Breast epithelium (tissue), 4 donors: ENCODE measurements around the gene SLC22A23. TPM values are rescaled to one million over a fixed set of nuclear protein-coding genes. Genes with fewer than 3 reads are reported as not detected.
A peak's percentile ranks its signal among the peaks of the same experiment; 100 is the strongest.

Experiments
- DNase-seq, 2 donors: peaks; one replicate each; pipeline ENCODE4 v3.0.0-alpha.2; 2019; ENCODE audit warnings: low spot score in 2 of 2
- H3K27ac ChIP-seq, 2 donors: fragments of 200-600 bp; sonication (generic) in 1 of 2; one replicate each; pipeline ENCODE4 v1.5.1; 2016 to 2019; ENCODE audit warnings: mild to moderate bottlenecking in 1 of 2
- H3K27me3 ChIP-seq, 2 donors: fragments of 200-600 bp; sonication (generic) in 1 of 2; one replicate each; pipeline versions ENCODE4 v1.5.1 to v1.6.0; 2017 to 2019; ENCODE audit warnings: control low read depth in 1 of 2, mild to moderate bottlenecking in 1 of 2
- H3K36me3 ChIP-seq: fragments of 200-600 bp; one replicate; pipeline ENCODE4 v1.5.1; 2019
- H3K4me1 ChIP-seq, 2 donors: fragments of 200-600 bp; sonication (generic); one replicate each; pipeline ENCODE4 v1.5.1; 2016 to 2019; ENCODE audit warnings: control low read depth in 1 of 2
- H3K4me3 ChIP-seq, 3 donors: fragments of 200-600 bp; sonication (generic); 1 replicate in 2 of 3; 2 replicates in 1 of 3; pipeline ENCODE4 v1.5.1; 2016 to 2019; ENCODE audit warnings: mild to moderate bottlenecking in 3 of 3, moderate library complexity in 2 of 3
- H3K9me3 ChIP-seq, 2 donors: fragments of 200-600 bp; sonication (generic) in 1 of 2; one replicate each; pipeline ENCODE4 v1.5.1; 2016 to 2019; ENCODE audit warnings: control low read depth in 1 of 2
- POLR2A ChIP-seq: fragments of 450-650 bp; IDR thresholded peaks from one replicate; pipeline ENCODE4 v1.6.1; 2016; ENCODE audit warnings: antibody characterized with exemption, mild to moderate bottlenecking, moderate library complexity
- POLR2AphosphoS5 ChIP-seq, 3 donors: sonication (generic); formaldehyde crosslinking; IDR thresholded peaks; one replicate each; pipeline ENCODE4 v1.6.1; 2017; ENCODE audit warnings: antibody characterized with exemption in 3 of 3
- intact Hi-C: fragments of 100-400 bp; cut with DNase I; formaldehyde crosslinking; loops from one replicate; pipeline ENCODE4 v1.15.1; 2023; ENCODE audit warnings: low total_unique reads
- total RNA-seq, 3 donors: library from RNA; depleted of rRNA; stranded (reverse); fragments of >200 nt; gene quantifications; one replicate each; pipeline ENCODE4 v1.1.0, GENCODE V29; 2016
- TF ChIP-seq, protein P1 (sequence below), 3 donors: fragments of 450-650 bp; IDR thresholded peaks; one replicate each; pipeline ENCODE4 v1.5.1; 2016 to 2017; ENCODE audit warnings: antibody characterized with exemption in 3 of 3, mild to moderate bottlenecking in 3 of 3, moderate library complexity in 3 of 3

SLC22A23 gene
- total RNA-seq, 3 donors from 2014 or later = 10.9 to 26.3 (median 22.9) TPM

DNA sequence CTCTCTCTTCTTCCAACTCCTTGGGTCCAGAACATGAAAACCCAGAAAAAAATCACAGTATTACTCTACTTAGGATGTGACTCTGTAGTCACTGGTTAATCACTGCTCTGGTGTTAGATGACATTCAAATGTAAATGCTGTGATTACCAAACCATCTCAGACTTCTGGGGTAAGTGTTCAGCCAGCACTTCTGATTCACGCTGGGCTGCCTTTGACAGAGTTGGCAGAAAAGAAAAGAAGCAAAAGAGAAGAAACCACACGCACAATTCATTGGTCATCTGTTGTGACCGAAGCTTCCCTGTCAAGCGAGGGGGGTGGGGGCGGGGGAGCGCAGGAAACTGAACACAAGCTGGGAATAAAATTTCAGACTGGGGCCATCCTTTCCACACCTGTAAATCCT, 115.4 kb downstream of the SLC22A23 start:
- H3K9me3 ChIP-seq = no peaks in the 10 kb centered on the region
- H3K4me3 ChIP-seq = no peak overlapping the region
- peaks cover 0 to 6% of the 10 kb centered on the region in 2 donors for H3K4me1 ChIP-seq
- no peak for TF ChIP-seq POLR2AphosphoS5 (IDR thresholded peaks at IDR 0.05)
- TF ChIP-seq, protein P1, sequence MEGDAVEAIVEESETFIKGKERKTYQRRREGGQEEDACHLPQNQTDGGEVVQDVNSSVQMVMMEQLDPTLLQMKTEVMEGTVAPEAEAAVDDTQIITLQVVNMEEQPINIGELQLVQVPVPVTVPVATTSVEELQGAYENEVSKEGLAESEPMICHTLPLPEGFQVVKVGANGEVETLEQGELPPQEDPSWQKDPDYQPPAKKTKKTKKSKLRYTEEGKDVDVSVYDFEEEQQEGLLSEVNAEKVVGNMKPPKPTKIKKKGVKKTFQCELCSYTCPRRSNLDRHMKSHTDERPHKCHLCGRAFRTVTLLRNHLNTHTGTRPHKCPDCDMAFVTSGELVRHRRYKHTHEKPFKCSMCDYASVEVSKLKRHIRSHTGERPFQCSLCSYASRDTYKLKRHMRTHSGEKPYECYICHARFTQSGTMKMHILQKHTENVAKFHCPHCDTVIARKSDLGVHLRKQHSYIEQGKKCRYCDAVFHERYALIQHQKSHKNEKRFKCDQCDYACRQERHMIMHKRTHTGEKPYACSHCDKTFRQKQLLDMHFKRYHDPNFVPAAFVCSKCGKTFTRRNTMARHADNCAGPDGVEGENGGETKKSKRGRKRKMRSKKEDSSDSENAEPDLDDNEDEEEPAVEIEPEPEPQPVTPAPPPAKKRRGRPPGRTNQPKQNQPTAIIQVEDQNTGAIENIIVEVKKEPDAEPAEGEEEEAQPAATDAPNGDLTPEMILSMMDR (IDR thresholded peaks at IDR 0.05) = no peak
- TF ChIP-seq POLR2A = no peak
- no peaks in the 10 kb centered on the region for H3K27me3 ChIP-seq
- no peaks in the 10 kb centered on the region for H3K36me3 ChIP-seq
- DNase-seq = no peak
- intact Hi-C loops = no loop called here
- H3K27ac ChIP-seq = peak overlapping the region; percentile 83 to 85

DNA sequence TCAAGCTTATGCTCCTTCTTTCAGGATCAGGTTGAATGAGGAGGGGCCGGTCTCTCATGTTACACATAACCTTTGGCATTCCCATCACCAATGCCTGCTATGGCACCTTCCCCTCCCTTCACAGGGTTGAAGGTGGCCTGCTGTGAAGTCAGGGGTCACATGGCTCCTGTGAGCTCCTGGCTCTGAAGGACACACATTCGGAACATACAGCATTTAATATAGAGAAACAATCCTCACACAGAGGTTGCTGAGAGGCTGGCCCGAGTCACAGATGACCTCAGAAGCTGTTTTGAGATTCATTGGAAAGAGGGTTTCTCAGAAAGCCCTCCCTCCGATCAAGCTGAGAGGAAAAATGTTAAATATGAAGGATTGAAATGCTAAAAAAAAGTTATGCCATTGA, 116.0 kb downstream of the SLC22A23 start:
- Histone ChIP-seq H3K9me3 (no peaks in the 10 kb centered on the region), H3K4me3 (no peak overlapping the region), H3K27me3 (no peaks in the 10 kb centered on the region), H3K4me1 (peaks cover 0 to 6% of the 10 kb centered on the region in 2 donors), H3K36me3 (no peaks in the 10 kb centered on the region), H3K27ac (peak overlapping the region; percentile 83 to 85)
- intact Hi-C loops = no loop called here
- TF ChIP-seq POLR2AphosphoS5 (IDR thresholded peaks at IDR 0.05) (no peak), POLR2A (no peak)
- TF ChIP-seq, protein P1 (IDR thresholded peaks at IDR 0.05) = no peak
- DNase-seq = no peak

DNA sequence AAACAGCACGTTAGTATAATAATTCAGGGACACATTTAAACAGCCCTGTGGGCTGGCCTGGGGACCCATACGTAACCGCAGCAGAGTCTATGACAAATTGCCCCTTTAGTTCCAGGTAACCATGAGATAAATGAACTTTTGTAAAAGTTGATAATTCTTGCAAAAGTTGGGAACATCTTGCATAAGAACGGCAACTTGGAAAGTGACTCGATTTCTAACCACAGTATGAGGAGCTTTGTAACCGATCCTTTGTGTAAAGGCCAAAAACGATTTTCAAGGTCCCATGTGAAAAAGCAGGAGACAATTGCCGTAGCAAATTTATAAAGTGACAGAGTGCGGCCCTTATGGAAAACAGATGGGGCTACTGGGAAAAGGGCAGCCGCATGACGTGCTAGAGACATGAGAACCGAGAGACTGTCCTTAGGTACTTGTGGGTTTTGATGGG, 116.5 kb downstream of the SLC22A23 start:
- Histone ChIP-seq H3K4me3 (no peak overlapping the region), H3K9me3 (no peaks in the 10 kb centered on the region), H3K4me1 (peaks cover 0 to 6% of the 10 kb centered on the region in 2 donors), H3K27me3 (no peaks in the 10 kb centered on the region), H3K27ac (peak overlapping the region; percentile 83 to 85), H3K36me3 (no peaks in the 10 kb centered on the region)
- no peak for DNase-seq
- TF ChIP-seq POLR2AphosphoS5 (IDR thresholded peaks at IDR 0.05) = peak in 2 of 3 donors; percentile 38 to 71
- TF ChIP-seq, protein P1 (IDR thresholded peaks at IDR 0.05) = no peak
- intact Hi-C loops = no loop called here

DNA sequence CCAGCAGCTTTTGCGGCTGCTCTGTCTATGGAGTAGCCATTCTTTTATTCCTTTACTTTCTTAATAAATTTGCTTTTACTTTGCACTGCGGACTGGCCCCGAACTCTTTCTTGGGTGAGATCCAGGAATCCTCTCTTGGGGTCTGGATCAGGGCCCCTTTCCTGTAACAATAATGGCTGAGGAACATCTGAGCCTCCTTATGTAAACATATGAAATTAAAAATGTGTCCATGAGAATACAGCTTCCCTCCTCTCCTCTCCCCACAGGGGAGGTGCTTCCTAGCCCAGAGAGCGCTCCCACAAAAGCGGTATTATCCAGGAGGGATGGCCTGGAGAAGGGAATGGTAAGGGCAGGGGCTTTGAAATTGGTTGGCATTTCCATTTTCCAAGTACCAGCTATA, 117.0 kb downstream of the SLC22A23 start:
- H3K27me3 ChIP-seq = no peaks in the 10 kb centered on the region
- no peaks in the 10 kb centered on the region for H3K9me3 ChIP-seq
- peaks cover 0 to 6% of the 10 kb centered on the region in 2 donors for H3K4me1 ChIP-seq
- TF ChIP-seq POLR2AphosphoS5 (IDR thresholded peaks at IDR 0.05) (no peak), POLR2A (no peak)
- TF ChIP-seq, protein P1 (IDR thresholded peaks at IDR 0.05) = no peak
- peak overlapping the region; percentile 52 to 85 for H3K27ac ChIP-seq
- DNase-seq = no peak
- intact Hi-C loops = no loop called here
- H3K4me3 ChIP-seq = no peak overlapping the region
- H3K36me3 ChIP-seq = no peaks in the 10 kb centered on the region

DNA sequence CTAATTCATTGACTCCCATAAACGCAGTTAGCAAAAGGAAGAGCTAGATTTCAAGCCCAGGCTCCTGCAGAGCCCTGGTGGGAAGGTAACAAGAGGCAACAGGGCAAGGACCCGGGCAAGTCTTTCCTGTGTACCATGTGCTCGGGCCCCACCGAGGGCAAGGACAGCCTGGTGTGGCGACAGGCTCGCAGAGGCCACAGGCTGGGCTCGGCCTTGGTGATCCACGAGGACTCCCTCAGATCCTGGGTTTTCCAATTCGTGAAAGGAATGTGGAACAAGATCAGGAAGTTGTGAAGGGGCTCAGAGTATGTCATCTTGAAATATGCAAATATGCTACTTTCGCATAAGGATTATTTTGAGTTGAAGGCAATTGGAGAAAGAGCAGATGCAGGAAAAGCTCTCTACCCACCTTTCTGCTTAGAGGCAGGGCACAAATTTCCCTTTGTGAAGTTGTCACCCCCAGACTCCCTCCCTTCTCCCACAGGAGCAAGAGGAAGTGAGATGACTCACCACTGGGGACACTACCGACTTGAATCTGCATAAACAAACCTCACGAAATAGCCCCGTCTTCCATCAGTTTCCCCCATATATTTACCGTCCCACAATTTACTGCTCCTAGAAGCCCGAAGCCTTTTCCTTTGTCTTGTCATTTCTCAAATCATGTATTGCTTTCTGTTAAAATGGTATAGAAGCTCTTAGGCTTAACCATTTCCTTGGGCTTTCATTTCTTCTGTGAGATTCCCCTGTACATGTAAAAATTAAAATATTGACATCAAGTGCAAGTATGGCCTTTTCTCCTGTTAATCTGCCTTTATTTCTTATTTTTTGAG, 119.1 kb downstream of the SLC22A23 start:
- TF ChIP-seq, protein P1 (IDR thresholded peaks at IDR 0.05) = peak in 1 of 3 donors; percentile 17
- TF ChIP-seq POLR2AphosphoS5 (IDR thresholded peaks at IDR 0.05) (peak in 1 of 3 donors; percentile 9), POLR2A (no peak)
- intact Hi-C loops = no loop called here
- H3K4me1 ChIP-seq = peaks cover 0 to 6% of the 10 kb centered on the region in 2 donors
- no peak overlapping the region for H3K4me3 ChIP-seq
- H3K27me3 ChIP-seq = no peaks in the 10 kb centered on the region
- H3K9me3 ChIP-seq = no peaks in the 10 kb centered on the region
- H3K36me3 ChIP-seq = no peaks in the 10 kb centered on the region
- peak overlapping the region in 1 of 2 donors; percentile 67 for H3K27ac ChIP-seq
- no peak for DNase-seq
